Liver (tissue), 9 donors: Measurements from ENCODE around the gene CLCF1. TPM values are rescaled to one million over a fixed set of nuclear protein-coding genes. Genes with fewer than 3 reads are reported as not detected.

Experiments
- DNase-seq: peaks from one replicate; pipeline ENCODE4 v3.0.0-alpha.2; 2017; ENCODE audit warnings: low spot score
- H3K27ac ChIP-seq, 2 donors: one replicate each; pipeline ENCODE4 v1.7.0; 2013; ENCODE audit warnings: inconsistent platforms in 2 of 2, low read length in 2 of 2, control low read depth in 1 of 2, low read depth in 1 of 2, mild to moderate bottlenecking in 1 of 2
- H3K27me3 ChIP-seq, 4 donors: one replicate each; pipeline versions ENCODE4 v1.6.1 to v1.7.0; 2013; ENCODE audit warnings: low read length in 3 of 4, inconsistent platforms in 1 of 4, mild to moderate bottlenecking in 1 of 4, moderate library complexity in 1 of 4; ENCODE audit not compliant: control insufficient read depth in 4 of 4, insufficient read depth in 4 of 4
- H3K36me3 ChIP-seq, 4 donors: one replicate each; pipeline versions ENCODE4 v1.6.1 to v1.7.0; 2013; ENCODE audit warnings: low read length in 3 of 4, mild to moderate bottlenecking in 3 of 4, low read depth in 1 of 4, moderate library complexity in 1 of 4; ENCODE audit not compliant: control insufficient read depth in 4 of 4, insufficient read depth in 3 of 4
- H3K4me1 ChIP-seq, 4 donors: one replicate each; pipeline versions ENCODE4 v1.6.1 to v1.7.0; 2013; ENCODE audit warnings: low read length in 3 of 4, mild to moderate bottlenecking in 3 of 4, moderate library complexity in 1 of 4; ENCODE audit not compliant: control insufficient read depth in 4 of 4, insufficient read depth in 4 of 4
- H3K4me3 ChIP-seq, 3 donors: one replicate each; pipeline versions ENCODE4 v1.6.1 to v1.7.0; 2013; ENCODE audit warnings: low read length in 3 of 3, control low read depth in 1 of 3, low read depth in 1 of 3, mild to moderate bottlenecking in 1 of 3
- H3K9ac ChIP-seq, 2 donors: one replicate each; pipeline ENCODE4 v1.7.0; 2013; ENCODE audit warnings: low read length in 2 of 2, mild to moderate bottlenecking in 2 of 2, moderate library complexity in 2 of 2, control low read depth in 1 of 2, low read depth in 1 of 2
- H3K9me3 ChIP-seq, 4 donors: one replicate each; pipeline versions ENCODE4 v1.6.1 to v1.7.0; 2013; ENCODE audit warnings: low read length in 3 of 4; ENCODE audit not compliant: control insufficient read depth in 4 of 4
- EGR1 ChIP-seq, 2 donors: IDR thresholded peaks; 2 replicates each; pipeline ENCODE4 v1.6.1; 2016 to 2018; ENCODE audit warnings: antibody characterized with exemption in 2 of 2, low read depth in 2 of 2
- FOXA1 ChIP-seq: IDR thresholded peaks from 2 replicates; pipeline ENCODE4 v1.6.1; 2016; ENCODE audit warnings: antibody characterized with exemption
- FOXA2 ChIP-seq: IDR thresholded peaks from 2 replicates; pipeline ENCODE4 v1.6.1; 2016; ENCODE audit warnings: antibody characterized with exemption
- GABPA ChIP-seq, 2 donors: IDR thresholded peaks in 1 of 2; conservative IDR thresholded peaks in 1 of 2; 2 replicates each; pipeline ENCODE4 v1.6.1; 2016; ENCODE audit warnings: antibody characterized with exemption in 2 of 2, mild to moderate bottlenecking in 1 of 2, moderate library complexity in 1 of 2
- HNF4A ChIP-seq, 2 donors: conservative IDR thresholded peaks; 2 replicates each; pipeline ENCODE4 v1.6.1; 2016; ENCODE audit warnings: antibody characterized with exemption in 2 of 2, mild to moderate bottlenecking in 2 of 2
- HNF4G ChIP-seq: IDR thresholded peaks from 2 replicates; pipeline ENCODE4 v1.6.1; 2016; ENCODE audit warnings: antibody characterized with exemption
- JUND ChIP-seq, 2 donors: IDR thresholded peaks; 2 replicates each; pipeline ENCODE4 v1.6.1; 2016; ENCODE audit warnings: antibody characterized with exemption in 2 of 2
- NR2F2 ChIP-seq: IDR thresholded peaks from 2 replicates; pipeline ENCODE4 v1.6.1; 2016; ENCODE audit warnings: antibody characterized with exemption
- RAD21 ChIP-seq, 2 donors: IDR thresholded peaks; 2 replicates each; pipeline ENCODE4 v1.6.1; 2016; ENCODE audit warnings: antibody characterized with exemption in 2 of 2, mild to moderate bottlenecking in 2 of 2
- RXRA ChIP-seq, 2 donors: IDR thresholded peaks; 2 replicates each; pipeline ENCODE4 v1.6.1; 2017 to 2018; ENCODE audit warnings: antibody characterized with exemption in 2 of 2, mild to moderate bottlenecking in 1 of 2
- SP1 ChIP-seq: IDR thresholded peaks from 2 replicates; pipeline ENCODE4 v1.6.1; 2018; ENCODE audit warnings: antibody characterized with exemption, mild to moderate bottlenecking
- TAF1 ChIP-seq: conservative IDR thresholded peaks from 2 replicates; pipeline ENCODE4 v1.6.1; 2016; ENCODE audit warnings: antibody characterized with exemption, mild to moderate bottlenecking
- YY1 ChIP-seq: IDR thresholded peaks from 2 replicates; pipeline ENCODE4 v1.6.1; 2016; ENCODE audit warnings: antibody characterized with exemption, mild to moderate bottlenecking
- WGBS: extraction: QIAGEN DNeasy Blood & Tissue Kit; methylation state at CpG from one replicate; pipeline ENCODE4 v1.1.7; 2013; 5-methylcytosine and 5-hydroxymethylcytosine counted together
- polyA plus RNA-seq, 2 donors: library from polyadenylated mRNA; stranded (reverse) in 1 of 2; unstranded in 1 of 2; fragments of 200-250 nt in 1 of 2; fragments of >200 nt in 1 of 2; fragmentation: Nextera tagmentation in 1 of 2; extraction: Ambion mirVana in 1 of 2; gene quantifications; one replicate each; pipeline versions ENCODE4 v1.2.1 to v1.2.3, GENCODE V29; 2013 to 2015
- total RNA-seq, 2 donors: library from RNA; depleted of rRNA; stranded (reverse); fragments of >200 nt; gene quantifications; one replicate each; pipeline ENCODE4 v1.2.3, GENCODE V29; 2014
- TF ChIP-seq, protein P1 (sequence below): IDR thresholded peaks from 2 replicates; pipeline ENCODE4 v1.6.1; 2016; ENCODE audit warnings: antibody characterized with exemption
- TF ChIP-seq, protein P2 (sequence below): fragments of 150-350 bp; IDR thresholded peaks from 2 replicates; pipeline ENCODE4 v1.5.1; 2017; ENCODE audit warnings: improper control_type of control experiment, low read depth, low read length; ENCODE audit not compliant: missing input control
- TF ChIP-seq, protein P3 (sequence below): IDR thresholded peaks from 2 replicates; pipeline ENCODE4 v1.6.1; 2016; ENCODE audit warnings: antibody characterized with exemption, mild to moderate bottlenecking
- TF ChIP-seq, protein P4 (sequence below): IDR thresholded peaks from 2 replicates; pipeline ENCODE4 v1.6.1; 2016; ENCODE audit warnings: antibody characterized with exemption
- TF ChIP-seq, protein P5 (sequence below): IDR thresholded peaks from 2 replicates; pipeline ENCODE4 v1.6.1; 2016; ENCODE audit warnings: antibody characterized with exemption
- donor health status: healthy.
- donor health status: healthy.
- donor health status: healthy.
- donor health status: healthy.
- donor health status: healthy.

The CLCF1 gene
- total and polyA plus RNA-seq, 4 donors = 0.14 to 1.8 (median 0.20) TPM

DNA sequence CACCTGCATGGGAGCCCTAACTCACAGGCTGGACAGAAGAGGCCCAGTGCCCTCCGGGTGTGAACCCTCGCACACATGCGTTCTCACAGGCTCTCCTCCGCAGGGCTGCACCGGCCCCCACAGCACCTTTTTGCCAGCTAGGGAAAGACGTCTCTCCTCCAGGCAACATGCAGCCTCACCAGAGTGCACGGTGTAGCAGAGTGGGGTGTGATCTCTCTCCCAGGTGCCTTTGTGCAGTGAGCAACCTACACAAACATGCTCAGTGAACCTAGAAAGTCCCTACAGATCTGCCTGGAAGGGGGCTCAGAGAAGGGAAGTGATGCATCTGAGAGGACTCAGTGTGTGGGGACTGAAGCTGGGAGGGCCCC is 38.4 kb upstream of the CLCF1 start:
- Histone ChIP-seq H3K9me3 (no peaks in the 10 kb centered on the region), H3K36me3 (no peaks in the 10 kb centered on the region), H3K4me1 (peaks cover 0 to 5% (median 3%) of the 10 kb centered on the region in 4 donors), H3K27ac (no peak overlapping the region), H3K9ac (no peak overlapping the region), H3K4me3 (no peak overlapping the region), H3K27me3 (no peaks in the 10 kb centered on the region)
- TF ChIP-seq, protein P1, sequence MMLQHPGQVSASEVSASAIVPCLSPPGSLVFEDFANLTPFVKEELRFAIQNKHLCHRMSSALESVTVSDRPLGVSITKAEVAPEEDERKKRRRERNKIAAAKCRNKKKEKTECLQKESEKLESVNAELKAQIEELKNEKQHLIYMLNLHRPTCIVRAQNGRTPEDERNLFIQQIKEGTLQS = no peak
- TF ChIP-seq EGR1 (IDR thresholded peaks at IDR 0.05; ENCODE audit: low read depth in 2 of 2) = no peak
- no peak for TF ChIP-seq YY1
- no peak for TF ChIP-seq FOXA2
- TF ChIP-seq NR2F2 = no peak
- no peak for TF ChIP-seq FOXA1
- TF ChIP-seq HNF4A (conservative IDR thresholded peaks at IDR 0.05) = no peak
- no peak for TF ChIP-seq TAF1
- TF ChIP-seq JUND (IDR thresholded peaks at IDR 0.05) = no peak
- TF ChIP-seq, protein P2, sequence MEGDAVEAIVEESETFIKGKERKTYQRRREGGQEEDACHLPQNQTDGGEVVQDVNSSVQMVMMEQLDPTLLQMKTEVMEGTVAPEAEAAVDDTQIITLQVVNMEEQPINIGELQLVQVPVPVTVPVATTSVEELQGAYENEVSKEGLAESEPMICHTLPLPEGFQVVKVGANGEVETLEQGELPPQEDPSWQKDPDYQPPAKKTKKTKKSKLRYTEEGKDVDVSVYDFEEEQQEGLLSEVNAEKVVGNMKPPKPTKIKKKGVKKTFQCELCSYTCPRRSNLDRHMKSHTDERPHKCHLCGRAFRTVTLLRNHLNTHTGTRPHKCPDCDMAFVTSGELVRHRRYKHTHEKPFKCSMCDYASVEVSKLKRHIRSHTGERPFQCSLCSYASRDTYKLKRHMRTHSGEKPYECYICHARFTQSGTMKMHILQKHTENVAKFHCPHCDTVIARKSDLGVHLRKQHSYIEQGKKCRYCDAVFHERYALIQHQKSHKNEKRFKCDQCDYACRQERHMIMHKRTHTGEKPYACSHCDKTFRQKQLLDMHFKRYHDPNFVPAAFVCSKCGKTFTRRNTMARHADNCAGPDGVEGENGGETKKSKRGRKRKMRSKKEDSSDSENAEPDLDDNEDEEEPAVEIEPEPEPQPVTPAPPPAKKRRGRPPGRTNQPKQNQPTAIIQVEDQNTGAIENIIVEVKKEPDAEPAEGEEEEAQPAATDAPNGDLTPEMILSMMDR = no peak
- 58% methylated on average over 7 of the region's 7 CpGs for WGBS
- no peak for DNase-seq

DNA sequence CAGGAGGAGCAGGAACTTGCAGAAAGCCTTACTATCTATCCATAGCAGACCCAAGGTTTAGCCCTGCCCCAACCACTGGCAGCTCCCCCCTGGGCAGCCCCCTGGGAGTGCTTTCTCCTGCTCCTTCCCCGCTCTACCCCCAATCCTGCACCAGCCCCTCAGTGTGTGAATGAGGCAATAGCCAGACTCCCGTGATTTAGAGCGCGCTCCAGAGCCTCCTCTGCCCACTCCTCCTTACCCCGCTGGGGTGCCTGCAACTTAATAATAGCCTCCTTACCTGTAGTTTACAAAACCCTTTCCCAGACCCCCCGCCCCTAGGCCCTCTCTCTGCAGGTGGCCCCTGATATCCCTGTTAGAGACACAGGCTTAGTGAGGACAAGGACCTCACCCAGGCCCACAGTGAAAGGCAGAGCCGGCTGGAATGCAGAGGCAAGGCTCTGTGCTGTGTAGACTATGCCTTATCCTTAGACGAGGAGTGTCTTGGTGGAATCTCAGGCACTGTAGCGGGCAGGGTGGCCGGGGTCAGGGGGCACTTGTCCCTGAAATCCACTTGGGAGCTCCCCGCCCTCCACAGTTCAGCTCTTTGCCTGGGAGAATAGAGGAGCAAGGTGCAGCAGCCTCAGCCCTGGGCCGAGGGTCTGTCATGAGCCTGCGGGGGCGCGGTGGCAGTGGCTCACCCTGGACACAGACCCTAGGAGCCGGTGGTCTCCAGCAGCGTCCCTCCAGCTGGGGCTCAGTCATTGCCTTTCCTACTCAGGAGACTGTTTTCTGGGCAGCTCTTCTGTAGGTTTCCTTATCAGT is 37.8 kb upstream of the CLCF1 start:
- DNase-seq = no peak
- H3K27ac ChIP-seq = no peak overlapping the region
- no peaks in the 10 kb centered on the region for H3K27me3 ChIP-seq
- no peak for TF ChIP-seq TAF1
- TF ChIP-seq FOXA2 = no peak
- TF ChIP-seq FOXA1 = no peak
- TF ChIP-seq, protein P3, sequence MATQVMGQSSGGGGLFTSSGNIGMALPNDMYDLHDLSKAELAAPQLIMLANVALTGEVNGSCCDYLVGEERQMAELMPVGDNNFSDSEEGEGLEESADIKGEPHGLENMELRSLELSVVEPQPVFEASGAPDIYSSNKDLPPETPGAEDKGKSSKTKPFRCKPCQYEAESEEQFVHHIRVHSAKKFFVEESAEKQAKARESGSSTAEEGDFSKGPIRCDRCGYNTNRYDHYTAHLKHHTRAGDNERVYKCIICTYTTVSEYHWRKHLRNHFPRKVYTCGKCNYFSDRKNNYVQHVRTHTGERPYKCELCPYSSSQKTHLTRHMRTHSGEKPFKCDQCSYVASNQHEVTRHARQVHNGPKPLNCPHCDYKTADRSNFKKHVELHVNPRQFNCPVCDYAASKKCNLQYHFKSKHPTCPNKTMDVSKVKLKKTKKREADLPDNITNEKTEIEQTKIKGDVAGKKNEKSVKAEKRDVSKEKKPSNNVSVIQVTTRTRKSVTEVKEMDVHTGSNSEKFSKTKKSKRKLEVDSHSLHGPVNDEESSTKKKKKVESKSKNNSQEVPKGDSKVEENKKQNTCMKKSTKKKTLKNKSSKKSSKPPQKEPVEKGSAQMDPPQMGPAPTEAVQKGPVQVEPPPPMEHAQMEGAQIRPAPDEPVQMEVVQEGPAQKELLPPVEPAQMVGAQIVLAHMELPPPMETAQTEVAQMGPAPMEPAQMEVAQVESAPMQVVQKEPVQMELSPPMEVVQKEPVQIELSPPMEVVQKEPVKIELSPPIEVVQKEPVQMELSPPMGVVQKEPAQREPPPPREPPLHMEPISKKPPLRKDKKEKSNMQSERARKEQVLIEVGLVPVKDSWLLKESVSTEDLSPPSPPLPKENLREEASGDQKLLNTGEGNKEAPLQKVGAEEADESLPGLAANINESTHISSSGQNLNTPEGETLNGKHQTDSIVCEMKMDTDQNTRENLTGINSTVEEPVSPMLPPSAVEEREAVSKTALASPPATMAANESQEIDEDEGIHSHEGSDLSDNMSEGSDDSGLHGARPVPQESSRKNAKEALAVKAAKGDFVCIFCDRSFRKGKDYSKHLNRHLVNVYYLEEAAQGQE = no peak
- no peak for TF ChIP-seq RAD21 (IDR thresholded peaks at IDR 0.05)
- TF ChIP-seq EGR1 (IDR thresholded peaks at IDR 0.05; ENCODE audit: low read depth in 2 of 2) = no peak
- no peak for TF ChIP-seq SP1
- no peak for TF ChIP-seq GABPA (IDR thresholded peaks at IDR 0.05 in 1 of 2, conservative IDR thresholded peaks at IDR 0.05 in 1 of 2)
- TF ChIP-seq, protein P2 = no peak
- TF ChIP-seq, protein P1 = no peak
- no peak for TF ChIP-seq HNF4A (conservative IDR thresholded peaks at IDR 0.05)
- TF ChIP-seq, protein P4, sequence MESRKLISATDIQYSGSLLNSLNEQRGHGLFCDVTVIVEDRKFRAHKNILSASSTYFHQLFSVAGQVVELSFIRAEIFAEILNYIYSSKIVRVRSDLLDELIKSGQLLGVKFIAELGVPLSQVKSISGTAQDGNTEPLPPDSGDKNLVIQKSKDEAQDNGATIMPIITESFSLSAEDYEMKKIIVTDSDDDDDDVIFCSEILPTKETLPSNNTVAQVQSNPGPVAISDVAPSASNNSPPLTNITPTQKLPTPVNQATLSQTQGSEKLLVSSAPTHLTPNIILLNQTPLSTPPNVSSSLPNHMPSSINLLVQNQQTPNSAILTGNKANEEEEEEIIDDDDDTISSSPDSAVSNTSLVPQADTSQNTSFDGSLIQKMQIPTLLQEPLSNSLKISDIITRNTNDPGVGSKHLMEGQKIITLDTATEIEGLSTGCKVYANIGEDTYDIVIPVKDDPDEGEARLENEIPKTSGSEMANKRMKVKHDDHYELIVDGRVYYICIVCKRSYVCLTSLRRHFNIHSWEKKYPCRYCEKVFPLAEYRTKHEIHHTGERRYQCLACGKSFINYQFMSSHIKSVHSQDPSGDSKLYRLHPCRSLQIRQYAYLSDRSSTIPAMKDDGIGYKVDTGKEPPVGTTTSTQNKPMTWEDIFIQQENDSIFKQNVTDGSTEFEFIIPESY = no peak
- TF ChIP-seq YY1 = no peak
- no peak for TF ChIP-seq RXRA (IDR thresholded peaks at IDR 0.05)
- TF ChIP-seq JUND (IDR thresholded peaks at IDR 0.05) = no peak
- no peak for TF ChIP-seq HNF4G
- TF ChIP-seq, protein P5, sequence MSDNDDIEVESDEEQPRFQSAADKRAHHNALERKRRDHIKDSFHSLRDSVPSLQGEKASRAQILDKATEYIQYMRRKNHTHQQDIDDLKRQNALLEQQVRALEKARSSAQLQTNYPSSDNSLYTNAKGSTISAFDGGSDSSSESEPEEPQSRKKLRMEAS = no peak
- TF ChIP-seq NR2F2 = no peak
- 68% methylated on average over 17 of the region's 17 CpGs for WGBS
- H3K4me3 ChIP-seq = no peak overlapping the region
- H3K9ac ChIP-seq = no peak overlapping the region
- peaks cover 0 to 5% (median 3%) of the 10 kb centered on the region in 4 donors for H3K4me1 ChIP-seq
- H3K36me3 ChIP-seq = no peaks in the 10 kb centered on the region
- no peaks in the 10 kb centered on the region for H3K9me3 ChIP-seq
